Cardiac muscle cell (in vitro differentiated cells and primary cell): ENCODE data around the gene ACTN4. TPM values are rescaled to one million over a fixed set of nuclear protein-coding genes. Genes with fewer than 3 reads are reported as not detected.

Experiments
- DNase-seq, 2 donors: peaks; one replicate each; pipeline versions ENCODE4 v3.0.0 to v3.0.0-alpha.2; 2010 to 2017; ENCODE audit warnings: low read depth in 1 of 2, low spot score in 1 of 2
- H3K27ac ChIP-seq: fragments of 200-600 bp; sonication (generic); 2 replicates; pipeline ENCODE4 v1.5.1; 2016
- H3K27me3 ChIP-seq: fragments of 200-600 bp; sonication (generic); 2 replicates; pipeline ENCODE4 v1.6.0; 2016; ENCODE audit warnings: control low read depth
- H3K36me3 ChIP-seq: fragments of 200-600 bp; sonication (generic); 2 replicates; pipeline ENCODE4 v1.5.1; 2016; ENCODE audit warnings: control low read depth
- H3K4me1 ChIP-seq: fragments of 200-600 bp; sonication (generic); 2 replicates; pipeline ENCODE4 v1.8.1; 2017; ENCODE audit warnings: low read depth, mild to moderate bottlenecking, mixed run types
- H3K4me3 ChIP-seq: fragments of 200-600 bp; sonication (generic); 2 replicates; pipeline ENCODE4 v1.5.1; 2016; ENCODE audit warnings: mild to moderate bottlenecking
- H3K9me3 ChIP-seq: fragments of 200-600 bp; sonication (generic); 2 replicates; pipeline ENCODE4 v1.5.1; 2017; ENCODE audit warnings: low read depth, mild to moderate bottlenecking, control low read depth
- CTCF ChIP-seq: IDR thresholded peaks from 2 replicates; pipeline ENCODE4 v1.5.1; 2012; ENCODE audit warnings: low read depth, mild to moderate bottlenecking, low read length
- polyA plus RNA-seq: library from polyadenylated mRNA; unstranded; fragments of >200 nt; fragmentation: Nextera tagmentation; extraction: Ambion mirVana; gene quantifications from 2 replicates; pipeline ENCODE4 v1.2.1, GENCODE V29; 2016
- total RNA-seq: library from RNA; depleted of rRNA; stranded (reverse); fragments of >200 nt; gene quantifications from 2 replicates; pipeline ENCODE4 v1.2.3, GENCODE V29; 2016

The ACTN4 gene
- total and polyA plus RNA-seq, 2 experiments from 2014 or later = 77.4 to 465 TPM

- peak in 1 of 2 donors; percentile 91 for DNase-seq
- TF ChIP-seq CTCF = peak; percentile 12
- H3K9me3 ChIP-seq = no peaks in the 10 kb centered on the region
- no peaks in the 10 kb centered on the region for H3K27me3 ChIP-seq
- H3K4me3 ChIP-seq = no peak overlapping the region
- peaks cover 78% of the 10 kb centered on the region for H3K4me1 ChIP-seq
- H3K36me3 ChIP-seq = no peaks in the 10 kb centered on the region
- H3K27ac ChIP-seq = peak overlapping the region; percentile 54
These were observed 8.9 kb downstream of the ACTN4 start for GRCh38 chr19:38656171-38656981.

- DNase-seq = no peak
- no peaks in the 10 kb centered on the region for H3K27me3 ChIP-seq
- H3K4me3 ChIP-seq = no peak overlapping the region
- peaks cover 77% of the 10 kb centered on the region for H3K4me1 ChIP-seq
- no peak for TF ChIP-seq CTCF
- no peaks in the 10 kb centered on the region for H3K36me3 ChIP-seq
- H3K27ac ChIP-seq = peak overlapping the region; percentile 98
- no peaks in the 10 kb centered on the region for H3K9me3 ChIP-seq
These were observed 10.3 kb downstream of the ACTN4 start for GRCh38 chr19:38657633-38658222.

- Histone ChIP-seq H3K27me3 (no peaks in the 10 kb centered on the region), H3K36me3 (no peaks in the 10 kb centered on the region), H3K4me1 (peaks cover 77% of the 10 kb centered on the region), H3K27ac (peak overlapping the region; percentile 98), H3K4me3 (no peak overlapping the region), H3K9me3 (no peaks in the 10 kb centered on the region)
- TF ChIP-seq CTCF = no peak
- DNase-seq = peak; percentile 61 to 99
These were observed 11.2 kb downstream of the ACTN4 start for GRCh38 chr19:38658462-38659306.

- H3K36me3 ChIP-seq = peaks cover 4% of the 10 kb centered on the region
- H3K27me3 ChIP-seq = no peaks in the 10 kb centered on the region
- no peaks in the 10 kb centered on the region for H3K9me3 ChIP-seq
- H3K4me3 ChIP-seq = no peak overlapping the region
- peak overlapping the region; percentile 98 for H3K27ac ChIP-seq
- DNase-seq = no peak
- TF ChIP-seq CTCF = no peak
- H3K4me1 ChIP-seq = peaks cover 83% of the 10 kb centered on the region
These were observed 13.3 kb downstream of the ACTN4 start for GRCh38 chr19:38660724-38661123.

GRCh38 chr19:38661136-38661535 is 13.7 kb downstream of the ACTN4 start:
- H3K4me1 ChIP-seq = peaks cover 87% of the 10 kb centered on the region
- TF ChIP-seq CTCF = no peak
- H3K9me3 ChIP-seq = no peaks in the 10 kb centered on the region
- no peaks in the 10 kb centered on the region for H3K27me3 ChIP-seq
- no peak for DNase-seq
- no peak overlapping the region for H3K4me3 ChIP-seq
- peaks cover 4% of the 10 kb centered on the region for H3K36me3 ChIP-seq
- H3K27ac ChIP-seq = peak overlapping the region; percentile 98
